AG04450 (cell line): ENCODE measurements around the gene SPCS3. TPM values are rescaled to one million over a fixed set of nuclear protein-coding genes. Genes with fewer than 3 reads are reported as not detected.

Experiments
- CTCF ChIA-PET: fragments of 300-600, 350-600 bp; formaldehyde crosslinking; extraction: SDS; loops from one replicate; lab custom pipeline; 2022; ENCODE audit warnings: antibody characterized with exemption, inconsistent platforms; lab: Charles Lee
- POLR2A ChIA-PET: fragments of 350-600 bp; formaldehyde crosslinking; extraction: SDS; loops from one replicate; lab custom pipeline; 2021; ENCODE audit warnings: antibody characterized with exemption, inconsistent platforms; lab: Yijun Ruan, JAX
- DNase-seq: peaks from one replicate; pipeline ENCODE4 v3.0.0-alpha.2; 2011; ENCODE audit warnings: low read depth, low spot score
- H3K27ac ChIP-seq: one replicate; pipeline ENCODE4 v1.5.1; 2012; ENCODE audit warnings: low read depth, low read length, control low read depth
- H3K27me3 ChIP-seq: one replicate; pipeline ENCODE4 v1.6.0; 2012; ENCODE audit warnings: low read length; ENCODE audit not compliant: control insufficient read depth, insufficient read depth
- H3K4me3 ChIP-seq: 2 replicates; pipeline ENCODE4 v1.5.1; 2011; ENCODE audit warnings: mild to moderate bottlenecking, low read depth, low read length, control low read depth
- H3K9me3 ChIP-seq: 2 replicates; pipeline ENCODE4 v1.5.1; 2012; ENCODE audit warnings: low read length; ENCODE audit not compliant: control insufficient read depth, insufficient read depth
- polyA plus RNA-seq: library from polyadenylated mRNA; depleted of rRNA; stranded (reverse); fragments of >200 nt; gene quantifications from 2 replicates; pipeline ENCODE4 v1.2.3, GENCODE V29; 2011
- TF ChIP-seq, protein P1 (sequence below): IDR thresholded peaks from 2 replicates; pipeline ENCODE4 v1.5.1; 2011; ENCODE audit warnings: low read depth, low read length, control low read depth, inconsistent platforms

SPCS3 gene
- polyA plus RNA-seq, 1 experiment: 84.3 TPM

DNA sequence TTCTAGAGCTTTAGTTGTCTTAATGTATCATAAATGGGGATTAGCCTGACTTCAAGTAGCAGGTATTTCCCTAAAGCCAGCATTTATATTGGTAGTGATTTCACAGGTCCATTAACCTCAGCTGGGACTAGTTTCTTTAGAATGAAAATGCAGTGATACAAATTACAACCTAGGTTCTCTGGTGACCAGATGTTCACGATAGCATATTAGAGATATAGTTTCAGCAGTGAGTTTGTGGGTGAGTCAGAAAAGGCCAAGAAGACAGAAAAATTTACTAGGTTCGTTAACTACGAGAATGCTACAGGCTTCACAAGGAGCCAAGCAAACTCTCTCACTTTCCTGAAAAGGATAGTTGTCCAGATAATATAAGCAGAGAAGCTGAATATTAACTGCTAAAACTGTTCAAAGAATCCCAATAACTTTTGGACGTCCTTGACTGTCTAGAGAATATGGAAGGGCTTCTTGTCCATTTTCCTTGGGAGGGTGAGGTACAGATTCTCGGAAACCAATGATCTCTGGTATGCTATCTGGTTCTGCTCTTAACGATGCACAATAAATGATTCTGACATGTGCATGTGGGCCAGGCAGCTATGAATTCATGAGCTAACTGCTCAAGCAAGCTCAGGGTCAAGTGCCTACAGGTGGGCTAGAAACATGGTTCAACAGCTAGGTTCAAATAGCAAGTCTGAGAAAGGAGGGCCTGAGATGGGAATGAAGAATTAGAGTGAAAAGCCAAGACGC lies 6.0 kb upstream of the SPCS3 start:
- DNase-seq: no peak
- CTCF ChIA-PET: no interaction called here

DNA sequence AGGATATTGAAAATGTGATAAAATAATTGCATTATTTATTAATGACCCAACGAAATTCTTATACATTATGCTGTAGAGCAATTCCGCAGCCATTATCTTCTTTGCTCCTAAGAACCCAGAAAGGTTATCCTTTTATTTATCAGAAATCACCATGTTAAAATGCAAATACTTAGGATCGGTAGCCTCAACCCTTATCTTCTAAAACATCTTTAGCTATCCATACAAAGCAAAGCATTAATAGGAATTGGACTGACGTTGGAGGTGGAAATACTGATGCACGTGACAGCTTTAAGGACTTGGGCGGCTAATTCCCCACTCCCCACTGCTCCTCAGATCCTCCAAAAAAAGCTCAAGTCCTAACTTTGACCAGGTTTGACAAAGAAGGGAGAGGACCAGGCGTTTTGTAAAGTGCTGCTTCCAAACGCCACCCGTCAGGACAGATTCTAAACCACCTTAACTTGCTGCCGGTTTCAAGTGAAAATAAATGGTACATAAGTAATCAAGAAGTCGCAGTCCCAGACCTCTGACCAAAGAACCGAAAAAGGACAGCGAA lies 539 bp upstream of the SPCS3 start:
- TF ChIP-seq, protein P1, sequence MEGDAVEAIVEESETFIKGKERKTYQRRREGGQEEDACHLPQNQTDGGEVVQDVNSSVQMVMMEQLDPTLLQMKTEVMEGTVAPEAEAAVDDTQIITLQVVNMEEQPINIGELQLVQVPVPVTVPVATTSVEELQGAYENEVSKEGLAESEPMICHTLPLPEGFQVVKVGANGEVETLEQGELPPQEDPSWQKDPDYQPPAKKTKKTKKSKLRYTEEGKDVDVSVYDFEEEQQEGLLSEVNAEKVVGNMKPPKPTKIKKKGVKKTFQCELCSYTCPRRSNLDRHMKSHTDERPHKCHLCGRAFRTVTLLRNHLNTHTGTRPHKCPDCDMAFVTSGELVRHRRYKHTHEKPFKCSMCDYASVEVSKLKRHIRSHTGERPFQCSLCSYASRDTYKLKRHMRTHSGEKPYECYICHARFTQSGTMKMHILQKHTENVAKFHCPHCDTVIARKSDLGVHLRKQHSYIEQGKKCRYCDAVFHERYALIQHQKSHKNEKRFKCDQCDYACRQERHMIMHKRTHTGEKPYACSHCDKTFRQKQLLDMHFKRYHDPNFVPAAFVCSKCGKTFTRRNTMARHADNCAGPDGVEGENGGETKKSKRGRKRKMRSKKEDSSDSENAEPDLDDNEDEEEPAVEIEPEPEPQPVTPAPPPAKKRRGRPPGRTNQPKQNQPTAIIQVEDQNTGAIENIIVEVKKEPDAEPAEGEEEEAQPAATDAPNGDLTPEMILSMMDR: no peak

More for the DNA sequence above, 6.0 kb upstream of the SPCS3 start:
- Histone ChIP-seq H3K27me3 (no peaks in the 10 kb centered on the region), H3K9me3 (no peaks in the 10 kb centered on the region), H3K4me3 (no peak overlapping the region), H3K27ac (no peak overlapping the region)
- TF ChIP-seq, protein P1: no peak
- POLR2A ChIA-PET: no interaction called here

DNA sequence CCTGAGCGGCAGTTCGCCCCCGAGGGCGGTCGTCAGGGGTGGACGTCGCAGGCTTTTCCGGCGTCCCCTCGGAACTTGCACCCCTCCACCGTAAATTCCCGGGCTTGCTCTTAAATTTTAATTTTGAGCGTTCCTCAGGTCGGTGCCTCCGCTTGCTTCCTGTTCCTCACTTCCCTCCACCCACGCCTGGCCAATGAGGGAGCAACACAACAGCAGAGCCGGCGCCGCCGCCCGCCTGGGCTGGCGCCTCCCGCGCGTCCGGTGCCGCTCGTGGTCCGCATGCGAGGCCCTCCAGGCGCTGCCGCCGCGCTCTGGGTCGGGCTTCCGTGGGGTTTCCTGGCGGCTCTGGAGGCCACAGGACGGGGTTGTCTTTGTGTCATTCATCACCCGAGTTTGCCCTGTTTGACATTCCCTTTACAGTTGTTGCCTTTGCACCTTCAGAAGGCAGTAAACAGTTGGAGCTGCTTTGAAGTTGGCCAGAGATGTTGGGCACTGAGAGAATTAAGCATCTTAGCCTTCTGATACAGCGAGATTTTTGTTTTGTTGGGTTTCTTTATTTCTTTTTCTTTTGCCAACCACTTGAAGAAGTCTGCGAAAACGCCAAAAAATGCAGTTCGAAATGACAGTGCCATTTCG lies 692 bp downstream of the SPCS3 start:
- Histone ChIP-seq H3K9me3 (no peaks in the 10 kb centered on the region), H3K27me3 (no peaks in the 10 kb centered on the region), H3K27ac (peak overlapping the region; percentile 89), H3K4me3 (peak overlapping the region; percentile 90)
- ChIA-PET CTCF (interaction anchor here (1.6 kb wide), 1 partner anchor 285 kb away, joined by 4 read pairs; no protein-coding TSS in a partner anchor), POLR2A (no interaction called here)
- peak; percentile 41 for DNase-seq
- TF ChIP-seq, protein P1: no peak

More for the DNA sequence above, 539 bp upstream of the SPCS3 start:
- ChIA-PET CTCF (interaction anchor here (0.9 to 1.1 kb wide), 2 partner anchors 42 to 168 kb away, joined by 4 read pairs; no protein-coding TSS in a partner anchor), POLR2A (interaction anchor here (0.7 to 1.0 kb wide), 3 partner anchors 16 to 1123 kb away, joined by 4 to 8 read pairs (median 5); no protein-coding TSS in a partner anchor)
- peak overlapping the region; percentile 72 for H3K4me3 ChIP-seq
- no peak for DNase-seq
- no peaks in the 10 kb centered on the region for H3K27me3 ChIP-seq
- H3K27ac ChIP-seq: peak overlapping the region; percentile 33
- no peaks in the 10 kb centered on the region for H3K9me3 ChIP-seq

DNA sequence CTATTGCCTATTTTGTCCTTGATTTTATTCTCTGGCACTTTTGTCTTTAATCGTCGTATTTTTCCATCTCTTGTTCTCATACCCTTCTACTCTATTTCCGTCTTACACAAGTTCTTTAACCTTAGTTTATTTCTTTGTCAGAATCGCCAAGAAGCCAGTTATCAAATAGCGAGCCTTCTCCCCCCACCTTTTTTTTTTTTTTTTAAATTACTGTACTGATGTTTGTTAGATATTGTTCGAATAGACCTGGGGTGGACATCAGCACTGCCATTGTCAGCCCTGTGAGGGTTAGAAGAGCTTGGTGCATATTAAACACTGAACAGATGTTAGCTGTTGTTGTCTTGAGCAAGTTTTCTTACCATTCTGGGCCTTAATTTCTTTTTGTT lies 1.2 kb downstream of the SPCS3 start:
- ChIA-PET POLR2A (interaction anchor here (0.7 kb wide), 1 partner anchor 39 kb away, joined by 6 read pairs; no protein-coding TSS in a partner anchor), CTCF (interaction anchor here (1.6 kb wide), 1 partner anchor 286 kb away, joined by 4 read pairs; no protein-coding TSS in a partner anchor)
- Histone ChIP-seq H3K27ac (no peak overlapping the region), H3K4me3 (peak overlapping the region; percentile 90), H3K27me3 (no peaks in the 10 kb centered on the region), H3K9me3 (no peaks in the 10 kb centered on the region)
- TF ChIP-seq, protein P1: no peak
- no peak for DNase-seq
